ENCODE data around the gene LTK.
A peak's percentile ranks its signal among the peaks of the same experiment; 100 is the strongest.

The LTK gene

DNA sequence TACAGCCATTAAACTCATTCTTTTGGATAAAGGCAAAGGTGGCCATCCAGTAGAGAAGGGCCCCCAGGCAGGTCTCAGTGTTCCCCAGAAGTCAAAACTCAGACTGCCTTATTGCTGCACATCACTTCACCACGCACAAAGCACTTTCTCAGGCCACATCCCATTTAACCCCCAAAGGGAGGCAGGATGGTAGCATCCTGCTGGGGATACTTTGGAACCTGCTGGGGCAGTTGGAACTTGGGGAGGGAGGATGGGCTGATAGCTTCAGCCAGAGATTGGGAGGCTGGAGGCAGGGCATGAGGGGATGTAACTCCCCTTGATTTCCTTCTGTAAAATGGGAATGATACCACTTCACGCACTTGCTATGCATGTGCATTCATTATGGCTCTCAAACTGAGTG lies 15.0 kb downstream of the LTK start:
- no peak for DNase-seq (ENCODE audit: low spot score)

DNA sequence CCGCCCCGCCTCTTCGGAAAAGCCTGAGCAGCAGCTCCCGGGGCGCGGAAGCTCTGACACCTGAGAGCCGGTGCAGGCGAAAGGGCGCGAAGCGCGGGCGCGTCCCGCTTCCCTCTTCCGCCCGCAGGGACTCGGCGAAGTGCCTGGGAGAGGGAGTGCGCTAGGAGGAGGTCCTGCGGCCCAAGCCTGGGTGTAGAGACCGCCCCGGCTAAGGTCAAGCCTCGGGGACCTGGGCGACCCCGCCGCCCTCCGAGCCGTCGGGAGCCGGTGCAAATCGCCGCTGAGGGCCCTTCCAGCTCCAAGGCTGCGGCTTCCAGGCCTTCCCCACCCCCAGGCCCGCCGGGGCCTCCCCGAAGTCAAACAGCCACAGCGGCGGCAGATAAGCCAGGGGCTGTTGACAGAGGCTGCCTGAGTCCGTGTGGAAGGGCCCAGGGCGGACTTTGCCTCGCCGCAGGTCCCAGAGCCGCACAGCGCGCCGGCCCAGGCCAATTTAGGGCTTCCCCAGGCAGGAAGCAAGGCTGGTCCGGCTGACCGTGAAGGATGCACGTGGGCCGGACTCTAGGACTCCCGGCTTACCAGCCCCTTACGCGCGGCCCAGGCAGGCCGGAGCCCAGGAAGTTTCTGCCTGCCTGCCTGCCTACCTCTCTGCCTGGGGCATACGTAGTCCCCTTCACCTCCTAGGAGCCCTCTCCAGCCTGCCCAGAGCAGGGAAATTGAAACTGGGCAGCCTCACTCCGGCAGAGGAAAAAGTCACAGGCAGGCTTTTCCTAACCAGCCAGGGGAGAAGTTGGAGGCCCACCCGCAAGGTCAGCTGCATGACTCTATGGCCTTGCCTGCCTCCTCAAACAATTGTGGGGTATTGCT lies 17.7 kb downstream of the LTK start:
- no peak for DNase-seq (ENCODE audit: low spot score)

GRCh38 chr15:41494922-41495735 lies 18.5 kb downstream of the LTK start:
- no peak for DNase-seq (ENCODE audit: low spot score)

GRCh38 chr15:41494190-41494921 lies 19.3 kb downstream of the LTK start:
- no peak for DNase-seq (ENCODE audit: low spot score)

GRCh38 chr15:41493902-41494189 lies 19.8 kb downstream of the LTK start:
- DNase-seq (ENCODE audit: low spot score) = no peak

DNA sequence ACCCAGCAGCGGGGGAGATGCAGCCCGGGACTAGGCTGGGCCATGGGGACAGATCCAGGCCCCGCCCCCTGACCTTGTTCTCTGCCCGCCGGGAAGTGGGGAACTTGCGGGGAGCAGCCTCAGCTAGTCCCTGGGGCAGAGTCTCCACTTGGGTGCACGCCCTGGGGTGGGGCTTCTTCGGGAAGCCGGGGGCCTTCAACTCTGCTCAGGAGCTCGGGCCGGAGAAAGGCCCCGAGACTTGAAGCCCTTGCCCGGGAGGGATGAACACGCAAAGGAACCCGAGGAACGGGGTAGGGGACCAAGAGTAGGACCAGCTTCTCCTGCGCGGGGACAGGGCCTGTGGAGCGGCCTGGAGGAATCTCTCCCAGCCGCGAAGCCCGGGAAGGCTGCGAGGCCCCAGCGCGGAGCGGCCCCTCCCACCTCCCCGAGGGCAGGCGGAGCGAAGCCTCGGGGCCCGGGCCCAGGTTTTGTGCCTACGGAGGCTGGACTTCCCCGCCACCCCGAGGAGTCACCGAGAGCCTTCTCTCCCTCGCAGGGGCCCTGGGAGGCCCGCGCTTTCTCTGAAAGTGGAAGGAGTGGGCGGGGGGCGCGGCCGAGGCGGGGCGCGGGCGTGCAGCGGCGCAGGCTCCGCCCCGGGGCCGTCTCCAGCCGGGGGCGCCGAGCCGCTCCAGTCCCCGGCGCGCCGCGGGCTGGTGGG lies 20.3 kb downstream of the LTK start, which contains the start of gene ITPKA:
Gene ITPKA, plus strand, starts transcription at position 670 of the 697 bp plus-strand sequence. CDS start 54 bp downstream, outside the sequence.
- peak; percentile 76 for DNase-seq (ENCODE audit: low spot score)

- DNase-seq (ENCODE audit: low spot score) = no peak
Measured at GRCh38 chr15:41492597-41493204, 20.9 kb downstream of the LTK start.

- no peak for DNase-seq (ENCODE audit: low spot score)
Measured at GRCh38 chr15:41491889-41492288, 21.7 kb downstream of the LTK start.

DNA sequence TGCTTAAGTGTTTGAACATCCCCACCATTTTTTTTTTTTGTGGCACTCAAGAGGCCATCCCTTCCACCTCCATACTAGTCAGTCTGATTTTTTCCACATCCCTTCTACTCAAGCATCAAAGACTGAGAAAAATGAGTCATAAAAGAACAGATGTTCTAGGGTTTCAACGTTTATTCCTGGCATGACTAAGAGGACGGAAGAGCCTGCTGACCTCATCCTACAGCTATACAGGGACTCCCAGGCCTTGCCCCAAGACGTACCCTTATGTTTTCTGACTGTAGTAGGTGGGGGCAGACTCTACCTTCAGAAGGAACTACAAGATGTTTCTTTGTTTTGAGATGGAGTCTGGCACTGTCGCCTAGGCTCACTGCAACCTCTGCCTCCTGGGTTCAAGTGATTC lies 23.3 kb downstream of the LTK start:
- DNase-seq (ENCODE audit: low spot score) = no peak

DNA sequence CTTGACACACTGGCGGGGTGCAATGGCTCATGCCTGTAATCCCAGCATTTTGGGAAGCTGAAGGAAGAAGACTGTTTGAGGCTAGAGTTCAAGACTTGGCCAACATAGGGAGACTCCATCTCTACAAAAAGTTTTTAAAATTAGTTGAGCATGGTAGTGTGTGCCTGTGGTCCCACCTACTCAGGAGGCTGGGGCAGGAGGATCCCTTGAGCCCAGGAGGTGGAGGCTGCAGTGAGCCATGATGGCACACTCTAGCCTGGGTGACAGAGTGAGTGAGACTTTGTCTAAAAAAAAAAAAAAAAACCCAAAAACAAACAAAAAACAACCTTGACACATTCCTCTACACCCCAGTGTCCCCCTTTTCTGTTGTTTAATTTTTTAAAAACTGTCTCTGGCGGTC lies 24.0 kb downstream of the LTK start:
- DNase-seq (ENCODE audit: low spot score) = no peak

DNA sequence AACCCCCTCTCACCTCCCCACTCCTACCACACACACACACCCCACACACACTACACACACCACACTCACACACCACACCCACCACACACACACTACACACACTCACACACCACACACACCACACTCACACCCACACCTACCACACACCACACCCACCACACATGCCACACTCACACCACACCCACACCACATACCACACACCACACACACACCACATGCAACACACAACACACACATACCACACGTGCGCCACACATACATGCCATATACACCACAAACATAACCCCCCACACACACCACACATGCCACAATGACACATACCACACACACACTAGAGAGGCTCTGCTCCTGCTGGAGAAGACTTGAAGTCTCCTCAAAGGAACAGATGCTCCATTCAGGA lies 25.8 kb downstream of the LTK start:
- DNase-seq (ENCODE audit: low spot score) = peak; percentile 30

GRCh38 chr15:41487381-41487780 lies 26.2 kb downstream of the LTK start:
- DNase-seq (ENCODE audit: low spot score) = no peak

DNA sequence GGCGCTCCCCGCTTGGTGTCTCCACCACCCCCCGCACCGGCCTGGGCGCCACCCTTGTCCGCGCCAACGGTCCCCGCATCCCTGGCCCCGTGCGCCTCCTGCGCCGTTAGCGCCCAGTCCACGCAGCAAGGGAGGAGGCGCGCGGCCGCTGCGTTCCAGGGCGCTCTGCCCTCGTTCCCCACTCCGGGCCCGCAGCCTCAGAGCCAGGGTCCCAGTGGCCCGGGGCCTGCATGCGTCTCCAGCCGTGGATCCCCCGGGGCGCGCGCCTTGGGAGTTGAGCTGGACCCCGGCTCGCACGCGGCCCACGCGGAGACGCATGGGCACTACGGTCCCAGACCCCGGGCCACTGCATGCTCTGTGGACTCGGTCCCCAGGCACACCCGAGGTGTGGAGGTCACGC lies 27.3 kb downstream of the LTK start:
- DNase-seq (ENCODE audit: low spot score) = no peak

DNA sequence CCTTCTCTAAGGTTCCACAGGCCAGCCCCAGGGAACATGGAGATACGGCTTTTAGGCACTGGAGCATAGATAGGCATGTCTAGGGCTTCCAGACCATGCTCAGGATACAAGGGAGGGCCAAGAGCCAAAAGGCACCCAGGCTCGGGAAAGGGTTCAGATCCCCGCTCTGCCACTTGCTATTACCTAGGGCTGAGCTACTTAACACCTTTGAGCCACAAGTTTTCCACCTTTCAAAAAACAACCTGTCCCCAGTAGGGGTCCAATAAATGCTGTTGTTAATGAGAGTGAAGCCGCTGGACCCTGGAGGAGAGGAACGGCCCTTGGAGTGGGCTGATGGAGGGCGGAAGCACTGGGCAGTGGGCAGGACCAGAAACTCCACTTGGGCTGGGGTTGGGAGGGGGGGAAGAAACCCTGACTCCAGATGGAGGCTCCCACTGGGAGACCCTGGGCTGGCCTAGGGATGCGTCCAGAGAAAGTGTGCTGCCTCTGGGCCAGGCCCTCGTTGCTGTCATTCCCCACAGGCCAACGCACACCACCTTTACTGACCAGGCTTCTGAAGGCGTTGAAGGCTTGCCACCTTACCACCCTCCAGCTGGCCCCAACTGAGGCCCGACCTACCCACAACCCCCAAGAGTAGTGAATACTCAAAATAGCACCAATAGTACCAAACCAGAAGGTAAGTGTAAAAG lies 28.5 kb downstream of the LTK start:
- no peak for DNase-seq (ENCODE audit: low spot score)

DNA sequence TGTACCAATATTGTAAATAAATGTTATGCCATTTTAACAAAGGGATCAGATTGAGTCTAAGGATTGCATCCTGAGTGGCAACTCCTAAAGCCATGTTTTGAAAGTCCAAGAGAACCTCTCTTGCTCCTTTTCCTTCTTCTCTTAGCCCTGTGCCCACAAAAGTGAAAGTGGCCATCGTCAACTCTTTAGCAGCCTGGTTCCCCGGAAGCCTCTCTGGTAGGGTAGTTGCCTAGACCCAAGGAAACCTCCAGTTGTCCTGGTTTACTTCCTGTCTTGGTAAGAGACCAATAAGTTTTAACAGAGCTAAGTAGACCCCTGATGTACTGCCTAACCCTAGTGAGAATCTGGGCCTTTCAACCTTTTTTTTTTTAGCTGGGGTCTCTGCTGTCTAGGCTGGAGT lies 30.1 kb downstream of the LTK start:
- DNase-seq (ENCODE audit: low spot score) = peak; percentile 32

DNA sequence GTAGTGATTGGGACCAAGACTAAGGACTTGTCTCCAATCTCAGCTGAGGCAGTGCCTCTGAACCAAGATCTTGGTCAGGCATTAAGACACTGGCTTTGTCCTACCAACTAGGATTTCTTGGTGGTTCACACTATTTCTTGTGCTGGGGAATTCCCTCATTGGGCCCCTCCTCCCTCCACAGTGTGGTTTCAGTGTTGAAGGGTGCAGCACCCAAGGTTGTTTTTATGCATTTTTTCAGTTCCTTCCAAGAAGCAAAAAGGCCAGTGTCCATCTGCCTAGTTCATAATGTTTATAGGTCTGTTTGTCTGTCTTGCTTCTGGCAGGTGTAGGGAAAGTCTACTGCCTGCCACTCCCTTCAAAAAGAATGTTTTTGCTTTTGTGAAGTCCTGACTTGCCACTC lies 30.5 kb downstream of the LTK start:
- peak; percentile 54 for DNase-seq (ENCODE audit: low spot score)

DNA sequence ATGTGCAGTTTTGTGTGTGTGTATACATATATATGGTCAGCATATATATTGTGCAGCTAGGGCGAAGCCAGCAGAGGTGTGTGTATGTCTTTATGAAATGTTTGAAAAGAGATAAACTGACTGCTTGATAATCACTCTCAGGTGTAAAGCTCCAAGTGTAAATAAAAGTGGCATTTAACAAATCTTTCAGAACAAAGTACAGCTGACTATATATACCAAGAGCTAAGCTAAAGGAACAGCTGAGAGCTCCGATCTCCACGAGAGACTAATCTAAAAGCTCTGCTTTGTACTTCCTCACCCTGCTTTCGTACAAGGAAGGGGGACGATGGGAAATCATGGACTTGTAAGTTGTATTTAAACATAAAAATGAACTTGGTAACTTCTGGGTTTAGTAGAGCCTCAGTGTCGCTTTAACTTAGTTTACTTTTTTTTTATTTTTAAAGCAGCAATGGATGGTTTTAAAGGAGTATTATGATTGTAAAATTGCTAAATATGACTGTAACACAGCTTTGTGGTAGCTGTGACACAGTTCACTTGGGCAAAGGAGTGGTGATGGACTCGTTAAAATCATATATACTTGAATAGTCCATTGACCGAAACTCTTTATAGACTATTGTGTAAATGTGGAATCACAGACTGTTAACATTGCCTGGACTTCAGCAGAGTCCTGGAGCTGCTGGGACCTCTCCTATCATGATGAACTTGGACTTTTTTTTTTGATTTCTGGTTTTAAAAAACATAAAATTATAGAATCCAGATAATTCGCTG lies 31.3 kb downstream of the LTK start:
- DNase-seq (ENCODE audit: low spot score) = no peak

DNA sequence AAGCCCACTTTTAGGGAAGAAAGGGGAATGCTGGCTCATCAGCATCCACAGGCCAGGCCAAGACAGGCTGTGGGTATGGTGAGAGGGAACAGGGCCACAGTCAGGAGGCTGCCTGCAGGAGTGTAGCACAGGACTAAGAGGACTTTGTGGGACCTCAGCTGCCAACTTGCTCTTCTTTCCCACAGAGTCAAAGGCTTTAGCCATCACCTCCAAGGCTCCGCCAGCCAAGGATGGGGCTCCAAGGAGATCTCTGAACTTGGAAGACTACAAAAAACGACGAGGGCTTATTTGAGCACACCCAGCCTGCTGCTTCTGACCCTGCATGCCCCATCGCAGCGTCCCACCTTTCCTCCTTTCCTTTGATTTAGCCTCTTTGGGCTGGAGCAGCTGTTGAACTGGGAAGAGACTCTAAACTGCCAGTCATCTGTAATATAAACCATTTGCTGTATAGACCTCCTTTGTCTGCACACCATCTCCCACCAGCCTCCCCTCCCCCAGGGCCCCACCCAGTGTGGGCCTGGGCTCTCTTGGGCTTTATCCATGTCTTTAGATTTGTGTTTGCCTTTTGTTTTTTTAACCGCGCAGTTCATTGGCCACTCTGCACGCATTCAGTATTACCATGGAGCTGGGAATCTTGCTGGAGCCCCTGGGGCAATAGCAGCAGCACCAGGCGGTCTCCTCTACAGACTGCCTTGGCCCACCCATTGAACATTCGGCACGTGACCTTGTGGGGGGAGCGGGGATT lies 33.1 kb downstream of the LTK start:
- DNase-seq (ENCODE audit: low spot score) = no peak

DNA sequence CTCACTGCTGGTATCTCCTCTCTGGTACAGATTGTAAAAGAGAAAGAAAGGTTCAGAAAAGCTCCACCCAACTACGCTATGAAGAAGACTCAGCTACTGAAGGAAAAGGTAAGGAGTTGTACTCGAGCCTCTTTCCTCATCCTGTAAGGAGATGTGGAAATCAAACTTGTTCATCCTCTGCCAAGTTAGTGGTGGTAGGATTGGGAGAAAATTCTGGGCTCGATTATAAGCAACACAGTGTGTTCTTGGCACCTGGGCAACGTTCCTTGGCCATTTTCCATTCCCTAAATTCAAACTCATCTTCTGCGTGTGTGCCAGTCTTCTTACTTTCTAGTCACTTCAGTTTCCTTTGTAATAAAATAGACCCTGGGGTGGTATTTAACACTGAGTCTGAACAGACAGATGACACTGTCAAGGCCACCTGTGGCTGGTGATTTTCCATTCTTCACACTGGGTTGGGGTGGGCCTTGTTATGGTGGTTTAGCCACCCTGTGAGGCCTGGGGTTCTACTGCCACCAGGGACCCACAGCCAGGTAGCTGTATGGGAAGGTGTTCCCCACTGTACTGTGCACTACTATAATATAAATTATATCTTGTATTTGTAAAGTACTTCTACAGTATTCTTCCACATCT lies 37.1 kb downstream of the LTK start:
- no peak for DNase-seq (ENCODE audit: low spot score)
